ENCODE results near the gene CYP24A1. TPM values are rescaled to one million over a fixed set of nuclear protein-coding genes. Genes with fewer than 3 reads are reported as not detected.

Gene CYP24A1
- total RNA-seq, 1 experiment from 2014 or later, result 1.2 TPM

GRCh38 chr20:54140067-54140466, 33.7 kb downstream of the CYP24A1 start:
- Histone ChIP-seq H3K4me2 (ENCODE audit: low read length) (peak overlapping the region; percentile 8), H3K27ac (ENCODE audit: low read length) (peak overlapping the region; percentile 66), H3K4me3 (ENCODE audit: low read length) (no peak overlapping the region), H3K9ac (ENCODE audit: low read length) (no peak overlapping the region), H3K79me2 (ENCODE audit: low read length) (no peaks in the 10 kb centered on the region), H3K9me2 (replicated peaks; ENCODE audit: low read length) (no peaks in the 10 kb centered on the region), H2AFZ (ENCODE audit: low read length) (no peak overlapping the region), H3K9me3 (ENCODE audit: low read length) (no peaks in the 10 kb centered on the region), H3K4me1 (ENCODE audit: insufficient read depth, low read length) (peaks cover 39% of the 10 kb centered on the region), H4K20me1 (ENCODE audit: low read length) (no peaks in the 10 kb centered on the region), H3K27me3 (ENCODE audit: low read length) (no peaks in the 10 kb centered on the region), H3F3A (ENCODE audit: low read length, unreplicated experiment) (peaks cover 9% of the 10 kb centered on the region), H3K36me3 (ENCODE audit: low read depth, low read length) (no peaks in the 10 kb centered on the region)
- ChIA-PET CTCF (no interaction called here), POLR2A (ENCODE audit: unreplicated experiment) (no interaction called here)
- TF ChIP-seq EZH2 (IDR thresholded peaks at IDR 0.05; ENCODE audit: low read length, unreplicated experiment) (no peak), EZH2phosphoT487 (IDR thresholded peaks at IDR 0.05; ENCODE audit: borderline replicate concordance, low read length) (no peak), CTCF (conservative IDR thresholded peaks at IDR 0.05; ENCODE audit: low read depth, low read length) (no peak)
- BruUV-seq (replicated peaks), result no TSS peak
- intact Hi-C loops (cut with micrococcal nuclease), result loop anchor here (1.0 kb wide), 1 partner anchor 8 kb away; no protein-coding TSS in a partner anchor
- DNase-seq (peak; percentile 35), ATAC-seq (no peak)

DNA sequence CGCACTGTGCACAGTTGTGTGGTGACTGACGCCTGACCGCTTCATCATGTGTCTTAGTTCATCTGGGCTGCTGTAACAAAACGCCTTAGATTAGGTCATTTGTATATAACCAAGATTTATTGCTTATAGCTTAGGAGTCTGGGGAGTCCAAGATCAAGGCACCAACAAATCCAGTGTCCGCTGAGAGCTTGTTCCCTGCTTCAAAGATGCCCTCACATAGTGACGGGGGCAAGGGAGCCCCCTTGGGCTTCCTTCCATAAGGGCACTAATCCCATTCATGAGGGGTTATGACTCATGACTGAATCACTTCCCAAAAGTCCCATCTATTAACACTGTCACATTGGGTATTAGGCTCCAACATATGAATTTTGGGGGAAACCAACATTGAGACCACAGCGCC, 34.6 kb downstream of the CYP24A1 start:
- BruUV-seq (replicated peaks), result no TSS peak
- no peak overlapping the region; the same call in 1 of the 2 replicates for H3K9ac ChIP-seq (ENCODE audit: low read length)
- H3K4me1 ChIP-seq (ENCODE audit: insufficient read depth, low read length), result peaks cover 48% of the 10 kb centered on the region

More for the DNA sequence above, 34.6 kb downstream of the CYP24A1 start:
- ATAC-seq, result peak; percentile 23
- Histone ChIP-seq H3K9me2 (replicated peaks; ENCODE audit: low read length) (no peaks in the 10 kb centered on the region), H4K20me1 (ENCODE audit: low read length) (no peaks in the 10 kb centered on the region), H3K4me2 (ENCODE audit: low read length) (0 out of 2 replicates have a peak overlapping the region, but pooled peaks have one; percentile 2), H3K27me3 (ENCODE audit: low read length) (no peaks in the 10 kb centered on the region), H3K4me3 (ENCODE audit: low read length) (no peak overlapping the region), H3K27ac (ENCODE audit: low read length) (0 out of 2 replicates have a peak overlapping the region, but pooled peaks have one; percentile 5), H2AFZ (ENCODE audit: low read length) (no peak overlapping the region), H3F3A (ENCODE audit: low read length, unreplicated experiment) (peaks cover 13% of the 10 kb centered on the region), H3K79me2 (ENCODE audit: low read length) (no peaks in the 10 kb centered on the region), H3K9me3 (ENCODE audit: low read length) (no peaks in the 10 kb centered on the region), H3K36me3 (ENCODE audit: low read depth, low read length) (no peaks in the 10 kb centered on the region)
- DNase-seq, result peak; percentile 64
- POLR2A ChIA-PET (ENCODE audit: unreplicated experiment), result no interaction called here
- TF ChIP-seq EZH2phosphoT487 (IDR thresholded peaks at IDR 0.05; ENCODE audit: borderline replicate concordance, low read length) (no peak), EZH2 (IDR thresholded peaks at IDR 0.05; ENCODE audit: low read length, unreplicated experiment) (no peak), CTCF (conservative IDR thresholded peaks at IDR 0.05; ENCODE audit: low read depth, low read length) (no peak)
- intact Hi-C loops (cut with micrococcal nuclease), result no loop called here
- CTCF ChIA-PET, result no interaction called here

All from PC-3 (cell line).